HG03097 (cell line): ENCODE results near the gene ORAI2.

Experiments
- ATAC-seq: cut with Tn5 transposase; IDR thresholded peaks from one replicate; pipeline ENCODE4 v1.9.1; 2021; ENCODE audit not compliant: unreplicated experiment, low FRiP score

Gene ORAI2

DNA sequence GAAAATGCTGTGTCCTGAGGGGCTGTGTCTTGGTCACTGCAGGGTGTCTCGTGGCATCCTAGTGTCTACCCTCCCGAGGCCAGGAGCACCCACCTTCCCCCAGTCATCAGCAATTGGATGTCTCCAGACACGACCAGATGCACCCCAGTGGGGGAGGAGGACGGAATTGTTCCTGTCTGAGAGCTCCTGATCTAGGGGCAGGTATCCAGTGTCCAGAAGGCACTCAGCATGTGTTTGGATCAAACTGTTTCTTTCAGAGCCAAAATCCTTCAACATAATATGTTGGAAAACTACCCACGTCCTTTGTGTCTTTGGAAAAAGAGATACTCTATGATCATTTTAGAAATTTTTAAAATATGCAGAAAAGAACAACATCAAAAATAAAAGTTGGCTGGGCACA, 20.3 kb upstream of the ORAI2 start:
- no peak for ATAC-seq

DNA sequence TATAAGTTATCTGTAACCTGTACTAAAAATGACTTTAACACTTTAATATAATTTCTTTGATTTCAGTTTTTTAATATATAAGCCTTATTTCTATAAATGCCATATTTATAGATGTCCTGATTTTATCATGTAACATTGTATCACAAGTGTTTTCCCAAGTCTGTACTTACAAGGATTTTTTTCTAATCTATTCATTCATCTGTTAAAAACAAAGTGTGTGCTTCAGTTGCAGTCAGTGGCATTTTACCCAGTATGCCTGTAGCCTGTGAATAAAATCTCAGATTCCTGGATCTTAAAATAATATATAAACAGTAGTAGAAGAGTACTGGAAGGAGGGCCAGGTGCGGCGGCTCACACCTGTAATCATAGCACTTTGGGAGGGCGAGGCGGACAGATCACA, 19.8 kb upstream of the ORAI2 start:
- ATAC-seq = no peak

DNA sequence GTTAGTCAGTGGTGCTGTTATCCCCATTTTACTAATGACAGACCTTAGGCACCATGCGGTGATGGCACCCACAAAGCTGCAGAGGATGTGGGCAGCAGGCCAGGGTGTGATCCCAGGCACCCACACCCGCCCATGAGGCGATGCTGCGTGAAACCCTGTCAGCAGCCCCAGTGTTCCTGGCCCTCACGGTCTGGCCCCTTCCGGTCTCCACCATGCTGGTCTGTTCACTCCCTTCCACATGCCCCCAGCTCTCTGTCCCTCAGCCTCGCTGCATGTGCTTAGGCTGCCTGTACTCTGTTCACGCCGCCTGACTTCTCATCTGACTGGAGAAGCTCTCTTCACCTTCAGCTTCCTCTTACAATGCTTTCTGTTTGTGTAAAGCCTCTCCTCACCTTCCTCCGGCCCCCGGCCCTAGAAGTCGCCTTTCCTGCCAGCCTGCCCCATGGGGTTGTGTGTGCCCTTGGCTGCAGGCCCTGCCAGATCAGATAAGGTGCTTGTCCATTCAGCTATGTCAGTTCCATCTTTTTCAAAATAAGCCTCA, 17.6 kb upstream of the ORAI2 start:
- ATAC-seq = peak; percentile 48

DNA sequence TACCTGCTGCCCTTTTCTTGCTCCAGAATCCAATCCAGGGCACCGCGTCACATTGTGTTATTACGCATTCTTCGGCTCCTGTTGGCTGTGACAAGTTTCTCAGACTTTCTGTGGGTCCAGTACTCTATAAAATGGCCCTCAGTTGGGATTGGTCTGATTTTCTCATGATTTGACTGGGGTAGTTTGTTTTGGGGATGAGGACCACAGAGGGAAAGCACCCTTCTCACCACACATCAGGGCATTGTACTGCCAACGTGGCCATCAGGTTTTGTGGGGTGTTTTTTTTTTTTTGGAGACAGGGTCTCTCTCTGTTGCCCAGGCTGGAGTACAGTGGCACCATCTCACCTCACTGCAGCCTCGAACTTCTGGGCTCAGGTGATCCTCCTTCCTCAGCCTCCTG, 17.0 kb upstream of the ORAI2 start:
- no peak for ATAC-seq

DNA sequence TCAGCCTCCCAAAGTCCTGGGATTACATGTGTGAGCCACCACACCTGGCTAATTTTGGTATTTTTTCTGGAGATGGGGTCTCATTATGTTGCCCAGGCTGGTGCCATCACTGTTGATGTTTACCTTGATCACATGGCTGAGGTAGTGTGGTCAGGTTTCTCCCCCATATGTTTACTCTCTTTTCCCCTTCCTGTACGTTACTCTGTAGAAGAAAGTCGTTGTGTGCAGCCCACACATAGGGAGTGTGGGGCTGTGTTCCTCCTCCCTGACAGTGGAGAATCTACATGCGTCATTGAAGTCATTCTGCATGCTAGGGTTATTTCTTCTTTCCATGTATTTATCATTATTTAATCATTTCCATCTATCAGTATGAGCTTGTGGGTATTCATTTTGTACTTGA, 16.3 kb upstream of the ORAI2 start:
- no peak for ATAC-seq

DNA sequence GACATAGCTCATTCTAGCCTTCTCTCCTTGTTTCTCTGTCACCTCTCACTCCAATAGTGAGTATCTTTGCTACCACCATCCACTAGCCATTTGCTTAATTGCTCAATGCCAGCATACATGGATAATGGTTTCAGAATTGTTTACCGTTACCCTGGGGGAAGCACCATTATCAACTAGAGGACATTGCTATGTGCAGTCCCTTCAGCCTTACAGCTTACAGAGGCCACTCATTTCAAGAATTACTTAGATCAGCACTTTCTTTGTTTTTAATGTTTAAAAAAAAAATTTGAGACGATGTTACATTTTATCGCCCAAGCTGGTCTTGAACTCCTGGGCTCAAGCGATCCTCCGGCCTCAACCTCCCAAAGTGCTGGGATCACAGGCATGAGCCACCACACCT, 14.8 kb upstream of the ORAI2 start:
- ATAC-seq = no peak

DNA sequence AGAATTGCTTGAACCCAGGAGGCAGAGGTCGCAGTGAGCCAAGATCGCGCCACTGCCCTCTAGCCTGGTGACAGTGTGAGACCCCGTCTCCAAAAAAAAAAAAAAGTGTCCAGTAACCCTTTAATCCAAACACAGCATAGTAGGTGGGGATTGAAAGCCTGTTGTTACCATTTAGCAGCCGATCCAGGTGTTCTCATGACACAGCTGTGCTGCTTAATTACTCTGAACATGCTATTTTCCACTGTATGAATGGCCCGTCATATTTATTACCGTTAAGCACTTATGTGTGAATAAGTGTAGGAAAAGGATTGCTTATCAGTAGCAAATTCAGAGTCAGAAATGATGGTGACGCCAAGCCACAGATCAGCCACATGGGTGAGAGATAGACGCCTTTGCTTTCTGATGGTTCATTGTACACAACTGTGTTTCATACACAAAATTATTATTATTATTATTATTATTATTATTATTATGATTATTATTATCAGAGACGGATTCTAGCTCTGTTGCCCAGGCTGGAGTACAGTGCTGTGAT, 11.6 kb upstream of the ORAI2 start:
- no peak for ATAC-seq

DNA sequence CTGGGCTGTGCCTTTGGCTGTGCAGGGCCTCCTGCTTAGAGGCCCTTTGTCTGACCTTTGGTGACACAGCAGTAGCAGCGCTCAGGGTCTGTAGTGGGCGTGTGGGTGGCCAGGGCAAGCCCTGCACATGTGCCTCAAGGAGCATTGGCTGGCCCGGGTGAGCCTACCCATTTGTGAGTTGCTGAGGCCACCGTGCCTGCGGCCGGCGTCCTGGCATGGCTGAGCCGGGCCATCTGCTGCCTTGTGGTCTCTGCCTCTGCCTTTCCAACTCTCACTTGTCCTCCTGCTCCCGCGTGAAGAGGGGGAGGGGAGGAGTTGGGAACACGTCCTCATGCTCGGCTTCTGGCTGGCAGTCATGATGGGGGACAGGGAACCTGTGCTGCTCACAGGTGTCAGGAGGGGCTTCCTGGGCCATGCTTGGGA, 9.2 kb upstream of the ORAI2 start:
- ATAC-seq = no peak

DNA sequence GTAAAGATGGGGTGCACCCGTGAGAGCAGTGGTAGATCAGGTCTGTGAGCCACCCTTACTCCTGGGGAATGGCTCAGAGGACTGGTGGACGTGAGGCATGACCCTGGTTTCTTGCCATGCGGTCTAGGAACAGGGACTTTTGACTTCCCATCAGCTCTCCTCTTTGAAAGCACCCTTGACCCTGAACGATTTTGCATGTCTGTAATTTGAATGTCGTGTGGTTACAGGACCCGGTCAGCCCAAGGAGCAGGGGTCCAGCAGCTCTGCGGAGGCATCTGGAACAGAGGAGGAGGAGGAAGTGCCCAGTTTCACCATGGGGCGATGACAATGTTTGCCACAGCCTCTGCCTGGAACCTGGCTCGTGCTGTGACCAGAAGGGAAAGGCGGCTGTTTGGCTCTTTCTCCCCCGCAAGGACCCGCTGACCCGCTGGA, 8.6 kb upstream of the ORAI2 start:
- no peak for ATAC-seq

DNA sequence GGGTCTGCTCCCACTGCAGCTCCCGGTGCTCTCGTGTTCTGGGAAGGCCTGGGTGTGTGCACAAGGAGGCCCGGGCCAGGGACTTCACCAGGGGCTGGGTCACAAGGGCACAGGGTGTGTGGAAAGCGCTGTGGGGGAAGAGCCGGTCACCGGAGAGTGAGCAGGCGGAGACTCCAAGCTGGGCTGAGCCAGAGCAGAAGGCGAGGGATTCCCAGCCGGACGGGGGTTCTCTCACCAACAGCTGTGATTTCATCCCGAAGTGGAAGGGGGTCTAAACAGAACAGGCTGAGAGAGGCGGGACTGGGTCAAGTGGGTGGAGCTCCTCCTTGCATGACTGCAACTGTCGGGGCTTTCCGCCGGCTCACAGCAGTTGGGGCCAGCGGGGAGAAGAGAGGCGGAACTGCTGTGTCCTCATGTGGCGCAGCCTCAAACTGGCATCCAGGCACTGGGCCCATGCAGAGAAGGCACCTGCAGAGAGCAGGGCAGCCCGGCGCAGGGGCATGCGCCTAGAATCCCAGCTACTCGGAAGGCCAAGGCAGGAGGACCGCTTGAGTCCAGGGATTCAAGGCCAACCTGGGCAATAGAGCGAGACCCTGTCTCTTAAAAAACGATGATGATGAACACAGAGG, 7.6 kb upstream of the ORAI2 start:
- ATAC-seq = peak; percentile 54

DNA sequence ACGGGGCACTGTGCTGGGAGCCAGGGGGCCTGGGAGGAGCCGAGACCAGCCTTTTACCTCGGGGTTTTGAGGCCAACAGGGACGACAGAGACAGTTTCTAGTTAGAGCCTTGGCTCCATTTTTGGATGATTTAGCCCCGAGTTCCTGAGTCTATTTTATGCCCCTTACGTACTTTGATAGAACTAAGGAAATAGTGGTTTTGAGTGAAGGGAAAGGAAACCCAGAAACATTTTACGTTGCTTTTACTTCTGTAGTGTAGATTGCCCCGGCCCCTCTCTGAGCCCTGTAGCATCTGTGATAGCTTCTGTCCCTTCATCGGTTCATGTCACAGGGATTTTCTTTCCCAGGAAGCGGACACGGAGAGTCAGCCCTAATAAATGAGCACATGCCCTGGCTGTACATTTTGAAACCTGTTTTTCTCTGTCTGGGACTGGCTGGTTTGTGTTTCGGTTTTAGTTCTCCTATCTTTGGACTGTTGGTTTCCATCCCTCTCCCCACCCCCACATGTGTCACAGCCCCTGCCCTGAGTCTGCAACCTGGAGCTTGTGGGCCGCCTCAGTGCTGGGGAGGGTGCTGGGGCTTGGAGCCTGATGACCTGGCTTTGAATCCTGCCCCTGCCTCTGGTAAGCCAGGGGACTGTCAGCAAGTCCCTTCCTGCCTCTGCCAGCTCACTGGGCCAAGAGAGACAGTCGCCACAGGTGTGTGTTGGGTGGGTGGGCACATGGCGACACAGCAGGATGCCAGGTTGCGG, 6.9 kb upstream of the ORAI2 start:
- peak; percentile 54 for ATAC-seq

DNA sequence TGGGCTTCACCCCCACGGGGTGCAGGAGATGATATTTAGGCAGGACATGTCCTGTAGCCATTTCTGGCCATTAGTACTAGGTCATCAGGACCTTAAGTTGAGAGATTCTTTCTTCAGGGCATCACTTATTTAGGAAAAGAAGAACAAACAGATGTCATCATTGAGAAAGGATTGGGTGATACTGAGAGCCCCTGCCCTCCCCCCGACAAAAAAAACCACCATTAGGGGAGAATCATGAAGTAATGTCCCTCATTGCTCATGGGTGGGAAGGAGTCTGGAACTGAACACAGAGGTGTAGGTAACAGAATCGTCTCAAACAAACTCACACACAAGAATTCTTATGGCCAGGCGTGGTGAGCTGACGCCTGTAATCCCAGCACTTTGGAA, 6.4 kb upstream of the ORAI2 start:
- ATAC-seq = no peak

DNA sequence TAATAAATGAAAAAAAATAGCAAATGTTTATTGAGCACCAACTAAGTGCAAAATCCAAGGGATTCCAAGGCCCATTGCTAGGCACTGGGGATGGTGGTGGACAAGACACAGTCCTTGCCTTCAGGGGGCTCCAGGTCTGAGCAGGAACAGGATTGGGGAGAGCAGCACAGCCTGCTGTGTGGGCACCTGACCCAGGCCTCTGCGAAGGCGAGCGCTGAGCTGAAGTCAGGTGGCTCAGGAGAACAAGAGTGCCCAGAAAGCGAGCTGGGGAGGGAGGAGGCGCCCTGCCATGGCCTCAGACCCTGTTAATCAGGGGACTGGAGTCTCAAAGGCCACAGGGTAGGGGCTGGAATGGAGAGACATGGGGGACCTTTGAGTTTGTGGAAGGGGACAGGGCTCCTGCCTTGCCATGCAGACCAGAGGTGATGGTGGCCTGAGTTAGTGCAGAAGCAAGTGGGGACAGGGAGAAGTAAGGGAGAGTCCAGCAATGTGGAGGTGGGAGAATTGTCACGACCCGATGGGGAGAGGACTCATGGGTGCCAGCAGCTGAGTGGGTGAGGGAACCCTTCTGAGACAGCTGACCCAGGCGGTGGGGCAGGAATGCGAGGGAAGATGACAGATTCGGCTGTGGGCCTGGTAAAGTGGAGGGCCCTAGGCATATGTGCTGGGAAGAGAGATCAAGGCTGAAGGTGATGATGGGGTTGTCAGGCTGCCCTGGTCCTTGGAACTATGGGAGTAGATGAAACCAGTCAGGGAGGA, 4.1 kb upstream of the ORAI2 start:
- ATAC-seq = no peak

DNA sequence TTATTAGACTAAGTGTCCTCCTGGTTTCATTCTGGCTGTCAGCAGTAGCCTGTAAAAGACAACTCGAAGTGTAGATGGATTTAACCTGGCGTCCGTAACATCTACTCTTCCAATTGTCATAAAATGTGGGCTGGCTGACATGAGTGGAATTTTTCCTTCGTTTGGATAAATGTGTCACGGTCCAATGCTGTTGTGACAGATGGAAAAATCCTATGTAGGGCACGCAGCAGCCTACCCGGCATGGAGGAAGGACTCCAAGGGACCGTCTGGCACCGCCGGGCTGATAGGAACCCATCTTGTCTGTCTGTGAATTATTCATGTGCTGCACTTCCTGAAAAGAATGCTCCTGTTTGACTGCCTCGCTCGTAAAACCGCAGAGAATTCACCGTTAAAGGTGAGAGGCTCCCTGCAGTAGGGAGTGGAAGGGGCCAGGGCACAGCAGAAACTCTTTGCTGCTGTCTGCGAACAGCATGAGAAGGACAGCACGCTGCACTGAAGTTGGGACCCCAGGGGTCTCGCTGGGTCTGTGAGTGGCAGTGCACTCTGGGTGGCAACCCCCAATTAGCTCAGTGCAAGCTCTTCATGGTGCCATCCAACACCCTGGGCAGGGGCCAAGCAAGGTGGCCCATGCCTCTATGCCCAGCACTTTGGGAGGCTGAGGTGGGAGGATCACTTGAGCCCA, 1.6 kb upstream of the ORAI2 start:
- no peak for ATAC-seq

DNA sequence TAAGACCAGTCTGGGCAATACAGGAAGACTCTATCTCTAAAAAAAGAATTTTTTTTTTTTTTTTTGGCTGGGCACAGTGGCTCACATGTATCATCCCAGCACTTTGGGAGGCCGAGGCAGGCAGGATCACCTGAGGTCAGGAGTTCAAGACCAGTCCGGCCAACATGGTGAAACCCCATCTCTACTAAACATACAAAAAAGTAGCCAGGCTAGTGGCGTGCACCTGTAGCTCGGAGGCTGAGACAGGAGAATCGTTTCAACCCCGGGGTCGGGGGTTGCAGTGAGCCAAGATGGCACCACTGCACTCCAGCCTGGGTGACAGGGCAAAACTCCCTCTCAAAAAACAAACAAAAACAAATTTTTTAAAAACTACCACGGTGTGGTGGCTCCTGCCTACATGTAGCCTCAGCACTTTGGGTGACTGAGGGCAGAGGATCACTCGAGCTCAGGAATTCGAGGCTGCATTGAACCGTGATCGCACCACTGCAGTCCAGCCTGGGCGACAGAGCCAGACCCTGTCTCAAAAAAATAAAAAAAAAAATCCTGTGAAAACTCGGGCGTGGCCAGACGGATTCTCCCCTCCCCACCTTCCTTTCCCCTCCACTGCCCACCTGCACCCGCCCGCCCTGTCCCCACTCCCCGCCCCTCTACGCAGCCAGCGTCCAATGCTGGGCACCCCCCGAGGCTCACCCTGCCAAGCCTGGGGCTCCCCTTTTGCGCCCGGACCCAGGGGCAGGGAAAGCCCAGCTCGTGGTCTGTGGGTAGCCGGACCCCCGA, 745 bp upstream of the ORAI2 start:
- ATAC-seq = peak; percentile 20

DNA sequence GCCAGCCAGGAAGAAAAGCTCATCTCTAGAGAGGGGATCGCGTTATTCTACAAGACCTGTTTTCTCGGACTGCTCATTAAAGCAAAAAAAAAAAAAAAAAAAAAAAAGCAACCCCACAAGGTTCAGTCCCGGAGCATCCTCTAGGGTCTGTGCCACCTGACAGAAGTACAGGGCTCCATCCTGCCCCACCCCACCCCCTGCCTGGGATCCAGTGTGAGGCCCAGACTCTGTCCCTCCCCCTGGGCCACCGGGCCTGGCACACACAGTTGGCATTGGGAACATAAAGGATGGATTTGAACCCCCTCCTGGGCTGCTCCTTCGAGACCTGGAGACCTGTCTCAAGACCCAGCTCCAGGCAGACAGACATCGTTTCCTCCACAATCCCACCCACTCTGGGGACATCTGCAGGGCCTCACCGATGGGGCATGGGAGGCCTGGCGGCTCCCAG, 688 bp downstream of the ORAI2 start:
- no peak for ATAC-seq

DNA sequence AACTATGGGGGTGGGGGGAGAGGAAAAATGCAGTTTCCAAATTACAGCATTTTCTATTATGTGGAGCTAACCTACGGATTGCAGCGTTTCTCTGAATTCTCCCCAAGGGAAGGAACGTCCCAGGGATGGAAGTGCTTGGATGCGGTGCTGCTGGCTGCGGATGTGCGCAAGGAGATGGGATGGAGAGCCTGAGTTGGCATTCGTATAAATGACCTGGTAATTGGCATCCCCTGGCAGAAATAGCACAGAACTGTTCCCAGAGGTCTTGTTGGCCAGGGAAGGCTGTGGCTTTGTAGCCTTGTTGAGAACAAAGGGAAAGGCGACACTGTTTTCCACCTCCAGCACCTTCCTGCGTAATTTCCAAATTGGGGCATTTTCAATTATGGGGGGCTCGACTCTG, 2.7 kb downstream of the ORAI2 start:
- no peak for ATAC-seq

DNA sequence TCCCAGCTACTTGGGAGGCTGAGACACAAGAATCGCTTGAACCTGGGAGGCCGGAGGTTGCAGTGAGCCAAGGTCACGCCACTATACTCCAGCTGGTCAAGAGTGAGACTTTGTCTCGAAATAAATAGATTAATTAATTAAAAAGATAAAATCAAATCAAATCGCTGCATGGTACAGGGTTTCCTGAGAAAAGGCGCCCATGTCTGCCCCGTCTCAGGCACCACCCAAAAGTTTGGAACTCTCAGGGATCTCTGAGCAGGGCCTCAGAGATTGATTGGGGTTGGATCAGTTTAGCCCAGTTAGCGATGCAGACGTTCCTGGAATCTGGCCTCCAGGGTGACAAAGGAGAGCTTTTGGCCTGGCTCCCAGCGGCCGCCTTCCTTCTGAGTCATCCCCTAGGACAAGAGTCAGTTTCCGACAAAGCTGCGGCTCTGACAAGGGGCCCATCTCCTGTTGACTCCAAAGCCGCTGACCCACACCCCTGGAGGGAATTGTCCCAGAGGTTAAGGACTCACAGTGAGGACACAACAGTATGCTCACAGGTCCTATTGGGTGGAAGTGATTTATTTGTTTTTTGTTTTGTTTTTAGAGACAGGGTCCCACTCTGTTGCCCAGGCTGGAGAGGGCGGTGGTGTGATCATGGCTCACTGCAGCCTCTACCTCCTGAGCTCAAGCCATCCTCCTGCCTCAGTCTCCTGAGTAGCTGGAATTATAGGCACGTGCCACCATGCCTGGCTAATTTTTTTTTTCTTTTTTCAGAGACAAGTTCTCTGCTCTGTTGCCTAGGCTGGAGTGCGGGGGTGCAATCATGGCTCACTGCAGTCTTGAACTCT, 6.8 kb downstream of the ORAI2 start:
- ATAC-seq = no peak
